RKO (cell line): ENCODE results near the gene CDYL.
A peak's percentile ranks its signal among the peaks of the same experiment; 100 is the strongest.
"Not testable (repeated sequence)": the region's sequence is repeated elsewhere in the genome, so short reads cannot be mapped to it uniquely, and the experiment has no call there.

Experiments
- DNase-seq: peaks from one replicate; pipeline ENCODE4 v3.0.0-alpha.2; 2016; ENCODE audit warnings: low spot score

CDYL gene

GRCh38 chr6:4844108-4844507, 67.9 kb downstream of the CDYL start:
- DNase-seq: no peak

DNA sequence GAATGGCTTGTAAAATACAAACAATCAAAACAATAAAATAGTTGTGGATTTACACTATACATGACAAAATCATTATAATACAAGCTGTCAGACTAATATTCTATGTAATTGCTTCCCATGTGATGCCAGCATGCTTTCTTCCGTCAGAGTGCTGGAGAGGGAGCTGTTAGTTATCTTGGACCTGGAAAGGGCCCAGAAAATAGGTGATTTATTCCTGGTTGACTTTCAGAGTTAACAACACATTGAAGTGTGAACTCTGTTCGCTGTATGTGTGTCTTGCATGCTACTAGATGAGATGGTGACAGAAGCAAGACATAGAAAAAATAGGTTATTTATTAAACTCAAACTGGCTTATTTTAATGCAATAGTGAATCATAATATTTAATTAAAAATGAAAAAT, 70.2 kb downstream of the CDYL start:
- no peak for DNase-seq

DNA sequence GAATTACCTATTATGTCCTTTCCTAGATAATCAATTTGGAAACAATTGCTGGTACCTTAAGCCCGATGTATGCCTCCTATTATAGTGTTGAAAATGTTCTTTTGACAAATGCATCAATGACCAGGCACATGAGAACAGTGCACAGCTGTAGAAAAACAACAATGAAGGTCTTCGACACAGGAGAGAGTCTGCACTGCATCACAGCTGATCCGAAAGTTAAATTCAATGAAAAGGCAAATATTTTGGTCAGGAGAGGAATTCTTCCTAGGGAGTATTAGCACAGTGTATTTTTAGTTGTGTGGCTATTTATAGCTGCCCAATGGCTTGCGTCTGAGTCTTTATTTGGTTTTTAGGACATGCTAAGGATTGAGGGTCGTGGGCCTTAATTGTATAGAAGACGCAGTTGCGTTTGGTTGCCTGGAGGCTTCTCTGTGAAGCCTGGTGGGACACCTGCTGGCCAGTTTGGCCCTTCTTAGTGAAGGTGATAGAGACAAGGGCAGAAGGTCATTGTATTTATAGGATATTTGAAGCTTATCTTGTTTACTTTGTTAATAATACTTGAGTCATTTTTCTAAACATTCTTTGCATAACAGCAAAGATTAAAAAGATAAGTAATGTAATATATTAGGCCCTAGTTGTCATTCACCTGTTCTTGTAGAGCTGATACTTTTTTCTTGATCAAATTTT, 72.3 kb downstream of the CDYL start:
- DNase-seq: peak; percentile 20

GRCh38 chr6:4849226-4850022, 73.2 kb downstream of the CDYL start:
- DNase-seq: no peak

DNA sequence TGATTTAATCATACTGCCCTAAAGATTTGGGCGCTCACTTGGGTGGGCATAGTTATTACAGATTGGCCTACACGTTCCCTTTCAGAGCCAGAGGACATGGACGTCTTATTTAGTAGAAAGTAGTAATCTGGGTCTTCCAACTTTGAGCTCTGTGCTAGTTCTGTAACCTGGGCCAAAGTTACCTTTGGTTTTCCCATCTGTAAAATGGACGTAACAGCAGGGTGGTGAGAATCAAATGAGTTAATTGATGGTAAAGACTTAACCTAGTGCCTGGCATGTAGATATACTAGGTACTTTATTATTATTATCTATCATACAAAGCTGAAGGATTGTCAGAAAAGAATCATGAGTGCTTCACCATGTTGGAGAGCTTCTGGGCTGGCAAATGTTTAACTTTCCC, 74.8 kb downstream of the CDYL start:
- no peak for DNase-seq

- not testable (repeated sequence) for DNase-seq
These were observed 76.0 kb downstream of the CDYL start for GRCh38 chr6:4852186-4852585.

- DNase-seq: no peak
These were observed 76.7 kb downstream of the CDYL start for GRCh38 chr6:4852938-4853337.

DNA sequence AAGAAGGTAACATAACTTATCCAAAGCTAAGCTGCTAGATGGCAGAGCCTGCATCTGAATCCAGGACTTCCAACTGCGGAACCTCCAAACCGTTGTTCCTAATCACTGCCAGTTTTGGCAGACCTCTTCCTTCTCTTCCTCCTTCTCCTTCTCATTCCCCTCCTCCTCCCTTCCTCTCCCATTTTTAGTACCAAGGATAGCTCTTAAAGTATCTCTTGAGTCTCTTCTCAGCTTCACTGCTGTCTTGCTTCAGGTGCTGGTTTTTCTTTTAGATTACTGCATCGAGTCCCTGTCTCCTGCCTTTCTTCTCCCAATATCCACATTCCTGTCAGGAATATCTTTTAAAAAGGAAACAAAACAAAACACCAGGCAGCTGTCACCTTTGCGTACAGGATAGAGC, 77.1 kb downstream of the CDYL start:
- DNase-seq: no peak

GRCh38 chr6:4853782-4854511, 77.7 kb downstream of the CDYL start:
- no peak for DNase-seq

DNA sequence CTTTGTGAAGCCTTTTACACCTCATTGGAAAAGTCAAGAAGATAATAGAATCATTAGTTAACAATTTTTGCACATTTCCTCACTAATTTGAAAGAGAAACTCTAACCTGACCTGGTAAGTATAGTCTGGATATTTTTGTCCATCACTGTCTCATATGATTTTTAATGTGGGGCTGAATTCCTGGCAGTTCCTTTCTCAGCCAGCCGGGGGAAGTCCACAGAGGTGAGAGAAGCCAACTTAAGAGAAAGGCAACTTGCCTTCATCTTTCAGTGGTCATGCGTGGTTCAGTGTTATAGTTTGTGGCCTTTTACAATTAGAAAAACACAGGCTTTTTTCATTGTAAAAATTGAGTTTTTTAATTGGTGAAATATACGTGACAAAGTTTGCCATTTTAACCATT, 80.6 kb downstream of the CDYL start:
- no peak for DNase-seq

DNA sequence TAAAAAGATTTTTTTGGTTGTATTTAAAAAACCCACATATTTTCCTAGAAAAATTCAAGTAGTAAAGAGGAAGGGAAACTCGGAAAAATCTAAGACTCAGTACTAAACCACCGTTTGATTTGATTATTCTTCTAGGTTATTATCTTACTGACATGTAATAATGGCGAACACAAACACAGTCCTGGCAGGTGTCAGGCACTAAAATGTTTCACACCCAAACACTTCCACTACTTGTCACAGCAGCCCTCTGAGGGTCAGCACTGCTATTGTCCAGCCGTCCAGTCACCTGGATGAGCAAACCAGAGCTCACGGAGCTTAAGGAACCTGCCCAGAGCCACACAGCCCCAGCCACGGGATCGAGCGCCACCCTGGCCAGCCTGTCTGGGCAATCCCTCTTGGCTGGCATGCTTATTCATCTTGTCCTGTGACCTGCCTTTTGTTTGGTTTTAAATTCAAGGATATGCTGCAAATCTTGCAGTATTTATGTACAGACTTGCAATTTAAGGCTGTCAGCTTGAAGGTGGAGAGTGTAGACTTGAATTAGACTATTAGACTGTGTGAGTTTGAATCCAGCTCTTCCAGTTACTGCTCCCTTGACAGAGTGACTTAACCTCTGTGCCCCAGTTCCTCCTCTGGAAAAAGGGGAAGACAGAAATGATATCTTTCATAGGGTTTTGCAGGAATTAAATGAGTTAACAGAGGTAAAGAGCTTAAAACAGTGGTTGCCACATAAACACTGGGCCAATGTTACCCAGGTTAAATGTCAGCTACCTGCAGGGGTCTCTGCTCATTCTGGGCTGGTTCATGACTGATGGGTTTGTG, 82.2 kb downstream of the CDYL start:
- DNase-seq: no peak

DNA sequence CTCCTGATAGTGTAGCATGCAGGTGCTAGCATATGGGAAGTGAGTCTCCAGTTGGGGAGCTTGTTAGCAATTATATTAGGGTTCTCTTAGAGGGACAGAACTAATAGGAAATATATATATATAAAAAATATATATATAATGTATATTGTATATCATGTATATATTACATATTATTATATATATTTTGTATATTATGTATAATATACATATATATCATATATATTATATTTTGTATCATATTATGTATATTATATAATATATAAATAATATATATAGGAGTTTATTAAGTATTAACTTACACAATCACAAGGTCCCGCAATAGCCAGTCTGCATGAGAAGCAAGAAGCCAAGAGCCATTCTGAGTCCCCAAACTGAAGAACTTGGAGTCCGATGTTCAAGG, 84.2 kb downstream of the CDYL start:
- no peak for DNase-seq

DNA sequence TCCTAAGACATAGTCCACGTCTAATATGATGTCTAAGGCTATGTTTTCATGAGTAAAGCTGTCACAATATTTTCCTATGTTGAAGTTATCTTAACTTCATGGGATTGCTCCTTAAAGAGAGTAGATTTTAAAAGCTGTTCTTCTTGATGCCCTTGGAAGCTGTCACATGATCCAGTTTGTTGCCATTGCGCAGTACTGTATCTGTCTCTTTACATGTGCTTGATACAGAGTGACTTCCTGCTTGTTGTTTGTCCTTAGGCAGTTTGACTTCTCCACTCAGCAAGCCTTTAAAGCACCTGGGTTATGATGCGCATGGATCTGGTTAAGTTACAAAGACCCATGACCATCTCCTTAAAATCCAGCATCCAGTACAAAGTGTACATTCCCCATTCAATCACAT, 85.4 kb downstream of the CDYL start:
- no peak for DNase-seq

DNA sequence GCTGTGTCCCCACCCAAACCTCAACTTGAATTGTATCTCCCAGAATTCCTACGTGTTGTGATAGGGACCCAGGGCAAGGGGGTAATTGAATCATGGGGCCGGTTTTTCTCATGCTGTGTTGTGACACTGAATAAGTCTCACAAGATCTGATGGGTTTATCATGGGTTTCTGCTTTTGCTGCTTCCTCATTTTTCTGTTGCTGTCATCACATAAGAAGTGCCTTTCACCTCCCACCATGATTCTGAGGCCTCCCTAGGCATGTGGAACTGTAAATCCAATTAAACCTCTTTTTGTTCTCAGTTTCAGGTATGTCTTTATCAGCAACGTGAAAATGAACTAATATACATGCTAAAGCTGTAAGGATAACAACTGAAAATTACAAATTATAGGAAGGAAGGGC, 88.3 kb downstream of the CDYL start:
- DNase-seq: no peak

GRCh38 chr6:4865006-4865405, 88.8 kb downstream of the CDYL start:
- peak; percentile 70 for DNase-seq

GRCh38 chr6:4870821-4871494, 94.8 kb downstream of the CDYL start:
- no peak for DNase-seq

DNA sequence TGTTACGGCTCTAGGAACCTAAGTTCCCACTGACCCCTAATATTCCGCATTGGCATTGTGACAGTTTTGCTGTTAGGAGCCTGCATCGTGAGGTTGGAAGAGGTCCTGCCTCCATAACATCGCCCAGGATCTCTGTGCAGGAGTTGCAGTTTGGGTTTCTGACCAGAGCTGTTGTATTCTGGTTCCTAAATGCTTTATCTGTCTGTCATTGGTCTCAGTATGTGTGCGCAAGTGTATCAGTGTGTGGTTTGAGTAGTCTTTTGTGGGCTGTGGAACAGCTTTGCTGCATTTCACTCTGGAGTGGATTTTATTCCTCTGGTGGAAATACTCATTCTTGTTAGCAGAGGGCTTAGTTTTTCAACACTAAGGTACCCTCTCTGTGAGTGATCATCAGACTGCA, 95.6 kb downstream of the CDYL start:
- no peak for DNase-seq

DNA sequence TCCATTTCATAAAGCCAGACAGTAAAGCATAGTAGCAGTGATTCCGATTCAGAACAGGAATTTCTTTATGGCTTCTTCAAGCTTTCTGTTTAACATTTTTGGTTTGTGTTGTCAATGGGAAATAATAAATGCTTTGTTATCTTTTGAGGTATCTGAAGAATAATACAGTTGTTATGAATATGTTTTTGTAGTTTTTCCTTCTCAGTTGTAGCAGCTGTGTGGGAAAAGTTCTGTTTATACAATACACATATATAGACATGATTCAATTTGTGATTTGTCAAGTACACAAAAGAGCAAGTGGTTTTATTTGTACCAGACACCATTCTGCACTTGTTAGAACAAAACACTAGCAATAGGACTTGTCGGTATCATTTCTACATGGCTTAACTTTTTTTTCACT, 96.6 kb downstream of the CDYL start:
- DNase-seq: no peak

DNA sequence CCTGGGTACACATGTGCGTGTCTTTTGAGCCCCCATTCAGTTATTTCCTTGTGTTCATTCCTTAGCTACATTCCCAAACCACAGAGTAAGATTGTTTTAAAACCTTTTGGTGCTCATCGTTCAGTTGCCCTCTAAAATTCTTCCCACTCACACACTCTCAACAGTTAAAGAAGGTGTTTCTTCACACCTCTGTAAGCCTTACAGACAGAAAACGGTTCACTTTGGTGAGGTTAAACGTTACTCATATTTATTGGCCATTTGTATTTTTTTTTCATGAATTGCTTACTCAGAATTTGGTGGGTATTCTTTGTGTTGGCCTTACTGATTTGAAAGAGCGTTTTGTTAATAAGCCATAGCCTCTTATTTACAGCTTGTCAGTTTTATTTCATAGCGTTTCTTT, 97.7 kb downstream of the CDYL start:
- DNase-seq: no peak

- DNase-seq: no peak
These were observed 103.6 kb downstream of the CDYL start for GRCh38 chr6:4879741-4880275.

- no peak for DNase-seq
These were observed 104.2 kb downstream of the CDYL start for GRCh38 chr6:4880363-4880762.
